LNCaP clone FGC (cell line): ENCODE data around the gene LCN1.

ENCODE experiments used
- DNase-seq: peaks from one replicate; pipeline ENCODE4 v3.0.0-alpha.2; 2011; ENCODE audit warnings: low read depth
- H3K4me3 ChIP-seq: 2 replicates; pipeline ENCODE4 v1.5.1; 2011; ENCODE audit warnings: mild to moderate bottlenecking, low read depth, low read length, control low read depth
- TF ChIP-seq, protein P1 (sequence below): IDR thresholded peaks from 2 replicates; pipeline ENCODE4 v1.5.1; 2012; ENCODE audit warnings: mild to moderate bottlenecking; ENCODE audit not compliant: control insufficient read depth, insufficient read depth; ENCODE audit errors: extremely low read depth

The LCN1 gene

DNA sequence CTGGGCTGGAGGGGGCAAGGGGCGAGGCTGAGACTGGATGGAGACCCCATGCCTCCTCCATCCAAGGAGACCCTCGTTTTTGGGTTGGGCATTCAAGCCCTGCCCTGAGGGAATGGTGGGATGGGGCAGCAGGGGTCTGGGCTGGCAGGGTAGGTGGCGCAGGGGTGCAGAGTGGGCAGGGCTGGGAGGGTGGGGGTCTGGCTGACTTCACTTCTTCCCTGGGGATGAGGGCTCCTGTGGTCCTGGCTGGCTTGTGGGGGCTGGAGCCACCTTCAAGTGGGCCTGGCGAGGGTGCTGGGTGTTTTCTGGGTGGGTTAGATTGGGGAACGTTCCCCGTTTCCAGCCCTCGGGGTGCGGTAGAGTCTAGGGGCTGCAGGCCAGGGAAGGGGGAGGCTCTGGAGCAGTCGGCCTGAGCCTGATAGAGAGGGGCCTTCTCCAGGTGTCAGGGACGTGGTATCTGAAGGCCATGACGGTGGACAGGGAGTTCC, 412 bp downstream of the LCN1 start:
- no peak overlapping the region for H3K4me3 ChIP-seq
- no peak for DNase-seq
- TF ChIP-seq, protein P1, sequence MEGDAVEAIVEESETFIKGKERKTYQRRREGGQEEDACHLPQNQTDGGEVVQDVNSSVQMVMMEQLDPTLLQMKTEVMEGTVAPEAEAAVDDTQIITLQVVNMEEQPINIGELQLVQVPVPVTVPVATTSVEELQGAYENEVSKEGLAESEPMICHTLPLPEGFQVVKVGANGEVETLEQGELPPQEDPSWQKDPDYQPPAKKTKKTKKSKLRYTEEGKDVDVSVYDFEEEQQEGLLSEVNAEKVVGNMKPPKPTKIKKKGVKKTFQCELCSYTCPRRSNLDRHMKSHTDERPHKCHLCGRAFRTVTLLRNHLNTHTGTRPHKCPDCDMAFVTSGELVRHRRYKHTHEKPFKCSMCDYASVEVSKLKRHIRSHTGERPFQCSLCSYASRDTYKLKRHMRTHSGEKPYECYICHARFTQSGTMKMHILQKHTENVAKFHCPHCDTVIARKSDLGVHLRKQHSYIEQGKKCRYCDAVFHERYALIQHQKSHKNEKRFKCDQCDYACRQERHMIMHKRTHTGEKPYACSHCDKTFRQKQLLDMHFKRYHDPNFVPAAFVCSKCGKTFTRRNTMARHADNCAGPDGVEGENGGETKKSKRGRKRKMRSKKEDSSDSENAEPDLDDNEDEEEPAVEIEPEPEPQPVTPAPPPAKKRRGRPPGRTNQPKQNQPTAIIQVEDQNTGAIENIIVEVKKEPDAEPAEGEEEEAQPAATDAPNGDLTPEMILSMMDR, result no peak

- no peak overlapping the region for H3K4me3 ChIP-seq
- DNase-seq, result no peak
- TF ChIP-seq, protein P1, result no peak
These were observed 1.1 kb downstream of the LCN1 start for GRCh38 chr9:135522137-135522877.

- DNase-seq, result no peak
- TF ChIP-seq, protein P1, result no peak
- no peak overlapping the region for H3K4me3 ChIP-seq
These were observed 1.7 kb downstream of the LCN1 start for GRCh38 chr9:135522931-135523330.

- no peak overlapping the region for H3K4me3 ChIP-seq
- DNase-seq, result no peak
- TF ChIP-seq, protein P1, result no peak
These were observed 2.4 kb downstream of the LCN1 start for GRCh38 chr9:135523521-135524129.

DNA sequence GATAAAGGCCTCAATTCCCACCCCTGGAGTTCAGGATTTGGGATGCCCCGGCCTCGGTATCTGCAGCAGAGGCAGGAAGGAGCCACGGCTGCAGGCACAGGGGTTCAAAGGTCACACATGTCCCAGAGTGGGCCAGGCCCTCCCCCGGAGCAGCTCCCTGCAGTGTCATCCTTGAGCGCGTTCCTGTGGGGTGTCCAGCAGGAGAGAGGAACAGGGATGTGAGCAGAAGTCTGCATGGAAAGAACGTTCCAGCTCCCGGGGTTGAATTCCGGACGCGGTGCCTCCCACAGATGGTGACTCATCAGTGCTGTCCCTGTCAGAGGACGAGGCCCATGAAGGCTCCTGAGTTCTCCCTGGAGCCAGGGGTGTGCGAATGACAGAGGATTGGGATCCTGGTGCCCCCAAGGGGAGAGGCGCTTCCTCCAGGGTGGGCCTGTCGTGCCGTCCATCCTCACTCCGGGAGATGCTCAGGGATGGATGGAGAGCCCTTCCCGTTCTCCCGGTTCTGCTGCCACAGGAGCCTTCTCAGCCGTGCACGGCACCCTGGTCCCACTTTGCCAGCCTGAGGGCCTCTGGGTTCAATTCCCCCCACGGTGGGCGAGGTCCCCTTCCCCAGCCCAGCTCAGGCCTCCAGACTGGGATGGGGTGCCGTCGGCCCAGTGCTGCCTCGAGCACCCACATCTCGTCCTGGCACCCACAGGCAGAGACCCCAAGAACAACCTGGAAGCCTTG, 3.1 kb downstream of the LCN1 start:
- no peak for DNase-seq
- TF ChIP-seq, protein P1, result no peak
- H3K4me3 ChIP-seq, result no peak overlapping the region

- no peak overlapping the region for H3K4me3 ChIP-seq
- no peak for DNase-seq
- TF ChIP-seq, protein P1, result no peak
These were observed 4.2 kb downstream of the LCN1 start for GRCh38 chr9:135525241-135526088.
